ENCODE results near the gene LMNTD2.

DNA sequence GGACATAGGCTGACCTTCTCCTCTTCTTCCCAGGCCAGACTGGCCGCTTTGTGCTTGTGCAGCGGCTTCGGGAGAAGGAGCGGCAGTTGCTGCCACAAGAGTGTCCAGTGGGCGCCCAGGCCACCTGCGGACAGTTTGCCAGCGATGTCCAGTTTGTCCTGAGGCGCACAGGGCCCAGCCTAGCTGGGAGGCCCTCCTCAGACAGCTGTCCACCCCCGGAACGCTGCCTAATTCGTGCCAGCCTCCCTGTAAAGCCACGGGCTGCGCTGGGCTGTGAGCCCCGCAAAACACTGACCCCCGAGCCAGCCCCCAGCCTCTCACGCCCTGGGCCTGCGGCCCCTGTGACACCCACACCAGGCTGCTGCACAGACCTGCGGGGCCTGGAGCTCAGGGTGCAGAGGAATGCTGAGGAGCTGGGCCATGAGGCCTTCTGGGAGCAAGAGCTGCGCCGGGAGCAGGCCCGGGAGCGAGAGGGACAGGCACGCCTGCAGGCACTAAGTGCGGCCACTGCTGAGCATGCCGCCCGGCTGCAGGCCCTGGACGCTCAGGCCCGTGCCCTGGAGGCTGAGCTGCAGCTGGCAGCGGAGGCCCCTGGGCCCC lies 1.6 kb upstream of the LMNTD2 start:
- TF ChIP-seq SP1 (IDR thresholded peaks at IDR 0.05) (no peak), TARDBP (IDR thresholded peaks at IDR 0.05) (no peak), FOXK2 (IDR thresholded peaks at IDR 0.05) (no peak), ELF4 (IDR thresholded peaks at IDR 0.05) (no peak), NFRKB (IDR thresholded peaks at IDR 0.05) (no peak), HDGF (IDR thresholded peaks at IDR 0.05; ENCODE audit: borderline replicate concordance) (no peak), SUZ12 (IDR thresholded peaks at IDR 0.05) (no peak), FOXM1 (IDR thresholded peaks at IDR 0.05; ENCODE audit: borderline replicate concordance) (no peak), ZNF384 (IDR thresholded peaks at IDR 0.05) (no peak), L3MBTL2 (conservative IDR thresholded peaks at IDR 0.05) (no peak), FOXA1 (IDR thresholded peaks at IDR 0.05) (no peak), CTBP1 (IDR thresholded peaks at IDR 0.05; ENCODE audit: borderline replicate concordance) (no peak), ARNT (IDR thresholded peaks at IDR 0.05) (no peak)
- TF ChIP-seq, protein P1, sequence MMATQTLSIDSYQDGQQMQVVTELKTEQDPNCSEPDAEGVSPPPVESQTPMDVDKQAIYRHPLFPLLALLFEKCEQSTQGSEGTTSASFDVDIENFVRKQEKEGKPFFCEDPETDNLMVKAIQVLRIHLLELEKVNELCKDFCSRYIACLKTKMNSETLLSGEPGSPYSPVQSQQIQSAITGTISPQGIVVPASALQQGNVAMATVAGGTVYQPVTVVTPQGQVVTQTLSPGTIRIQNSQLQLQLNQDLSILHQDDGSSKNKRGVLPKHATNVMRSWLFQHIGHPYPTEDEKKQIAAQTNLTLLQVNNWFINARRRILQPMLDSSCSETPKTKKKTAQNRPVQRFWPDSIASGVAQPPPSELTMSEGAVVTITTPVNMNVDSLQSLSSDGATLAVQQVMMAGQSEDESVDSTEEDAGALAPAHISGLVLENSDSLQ (IDR thresholded peaks at IDR 0.05): no peak
